IPS-20b (cell line): ENCODE results near the gene LAPTM5.

Experiments used
- H3K27ac ChIP-seq: one replicate; pipeline ENCODE4 v1.5.1; 2013; ENCODE audit warnings: low read length
- H3K27me3 ChIP-seq: 2 replicates; pipeline ENCODE4 v1.6.1; 2013; ENCODE audit warnings: mild to moderate bottlenecking, low read length, inconsistent platforms; ENCODE audit not compliant: insufficient read depth
- H3K36me3 ChIP-seq: 2 replicates; pipeline ENCODE4 v1.6.1; 2013; ENCODE audit warnings: low read depth, mild to moderate bottlenecking, inconsistent platforms, low read length, moderate library complexity; ENCODE audit not compliant: insufficient read depth
- H3K4me1 ChIP-seq: 2 replicates; pipeline ENCODE4 v1.6.1; 2013; ENCODE audit warnings: mild to moderate bottlenecking, control low read depth, inconsistent platforms, low read length, moderate library complexity; ENCODE audit not compliant: insufficient read depth
- H3K4me3 ChIP-seq: 2 replicates; pipeline ENCODE4 v1.5.1; 2013; ENCODE audit warnings: mild to moderate bottlenecking, low read length, inconsistent platforms
- H3K9ac ChIP-seq: 2 replicates; pipeline ENCODE4 v1.6.1; 2013; ENCODE audit warnings: low read depth, mild to moderate bottlenecking, inconsistent platforms, low read length, moderate library complexity
- H3K9me3 ChIP-seq: 2 replicates; pipeline ENCODE4 v1.6.1; 2013; ENCODE audit warnings: mild to moderate bottlenecking, low read depth, low read length, inconsistent platforms; ENCODE audit not compliant: insufficient read depth

Gene LAPTM5

GRCh38 chr1:30728832-30729638 lies 28.5 kb downstream of the LAPTM5 start:
- Histone ChIP-seq H3K27ac (no peak overlapping the region), H3K4me3 (no peak overlapping the region), H3K27me3 (no peaks in the 10 kb centered on the region), H3K9ac (no peak overlapping the region), H3K36me3 (no peaks in the 10 kb centered on the region), H3K4me1 (peaks cover 3% of the 10 kb centered on the region; the same call in 1 of the 2 replicates), H3K9me3 (no peaks in the 10 kb centered on the region)

GRCh38 chr1:30728340-30728739 lies 29.2 kb downstream of the LAPTM5 start:
- H3K9ac ChIP-seq, result no peak overlapping the region
- no peak overlapping the region for H3K27ac ChIP-seq
- H3K4me1 ChIP-seq, result peaks cover 3% of the 10 kb centered on the region; the same call in 1 of the 2 replicates
- H3K27me3 ChIP-seq, result no peaks in the 10 kb centered on the region
- H3K36me3 ChIP-seq, result no peaks in the 10 kb centered on the region
- no peaks in the 10 kb centered on the region for H3K9me3 ChIP-seq
- H3K4me3 ChIP-seq, result no peak overlapping the region

- Histone ChIP-seq H3K27me3 (no peaks in the 10 kb centered on the region), H3K4me3 (no peak overlapping the region), H3K9ac (no peak overlapping the region), H3K4me1 (peaks cover 3% of the 10 kb centered on the region; the same call in 1 of the 2 replicates), H3K36me3 (no peaks in the 10 kb centered on the region), H3K9me3 (no peaks in the 10 kb centered on the region), H3K27ac (no peak overlapping the region)
Observed at GRCh38 chr1:30727824-30728223, 29.8 kb downstream of the LAPTM5 start.

GRCh38 chr1:30726773-30727684 lies 30.5 kb downstream of the LAPTM5 start:
- no peak overlapping the region for H3K4me3 ChIP-seq
- H3K27me3 ChIP-seq, result no peaks in the 10 kb centered on the region
- peaks cover 3% of the 10 kb centered on the region; the same call in 1 of the 2 replicates for H3K4me1 ChIP-seq
- H3K9ac ChIP-seq, result no peak overlapping the region
- no peaks in the 10 kb centered on the region for H3K9me3 ChIP-seq
- no peak overlapping the region for H3K27ac ChIP-seq
- H3K36me3 ChIP-seq, result no peaks in the 10 kb centered on the region

- Histone ChIP-seq H3K9me3 (no peaks in the 10 kb centered on the region), H3K27ac (no peak overlapping the region), H3K36me3 (no peaks in the 10 kb centered on the region), H3K27me3 (no peaks in the 10 kb centered on the region), H3K9ac (no peak overlapping the region), H3K4me3 (no peak overlapping the region), H3K4me1 (peaks cover 3% of the 10 kb centered on the region; the same call in 1 of the 2 replicates)
Observed at GRCh38 chr1:30726236-30726635, 31.3 kb downstream of the LAPTM5 start.

- H3K9ac ChIP-seq, result no peak overlapping the region
- no peaks in the 10 kb centered on the region for H3K36me3 ChIP-seq
Observed at GRCh38 chr1:30725450-30726095, 32.0 kb downstream of the LAPTM5 start.

GRCh38 chr1:30724655-30725421 lies 32.7 kb downstream of the LAPTM5 start:
- Histone ChIP-seq H3K36me3 (no peaks in the 10 kb centered on the region), H3K27me3 (no peaks in the 10 kb centered on the region), H3K9me3 (no peaks in the 10 kb centered on the region), H3K4me3 (no peak overlapping the region), H3K27ac (no peak overlapping the region), H3K9ac (no peak overlapping the region), H3K4me1 (peaks cover 3% of the 10 kb centered on the region; the same call in 1 of the 2 replicates)

More at GRCh38 chr1:30725450-30726095, 32.0 kb downstream of the LAPTM5 start:
- no peaks in the 10 kb centered on the region for H3K9me3 ChIP-seq
- no peaks in the 10 kb centered on the region for H3K27me3 ChIP-seq
- H3K27ac ChIP-seq, result no peak overlapping the region
- H3K4me3 ChIP-seq, result no peak overlapping the region
- peaks cover 3% of the 10 kb centered on the region; the same call in 1 of the 2 replicates for H3K4me1 ChIP-seq

- Histone ChIP-seq H3K27me3 (no peaks in the 10 kb centered on the region), H3K27ac (no peak overlapping the region), H3K9me3 (no peaks in the 10 kb centered on the region), H3K4me3 (no peak overlapping the region), H3K4me1 (peaks cover 3% of the 10 kb centered on the region; the same call in 1 of the 2 replicates), H3K9ac (no peak overlapping the region), H3K36me3 (no peaks in the 10 kb centered on the region)
Observed at GRCh38 chr1:30724175-30724574, 33.4 kb downstream of the LAPTM5 start.

- Histone ChIP-seq H3K27me3 (no peaks in the 10 kb centered on the region), H3K9ac (no peak within 1 kb of the TSS), H3K27ac (no peak within 1 kb of the TSS), H3K36me3 (no peaks in the 10 kb centered on the region), H3K4me1 (peaks cover 3% of the 10 kb centered on the region; the same call in 1 of the 2 replicates), H3K9me3 (no peaks in the 10 kb centered on the region), H3K4me3 (no peak within 1 kb of the TSS)
Observed at GRCh38 chr1:30723331-30723755, 34.2 kb downstream of the LAPTM5 start, which contains the start of gene MATN1. TSS of gene MATN1 (minus strand) at chr1:30723585. CDS start at chr1:30723551, 34 bp downstream.

- Histone ChIP-seq H3K27ac (no peak overlapping the region), H3K9me3 (no peaks in the 10 kb centered on the region), H3K4me3 (no peak overlapping the region), H3K4me1 (no peaks in the 10 kb centered on the region), H3K27me3 (no peaks in the 10 kb centered on the region), H3K36me3 (no peaks in the 10 kb centered on the region), H3K9ac (no peak overlapping the region)
Observed at GRCh38 chr1:30721812-30722537, 35.6 kb downstream of the LAPTM5 start.
